ENCODE results near the gene DOCK8.

GRCh38 chr9:259405-260404, 45.0 kb downstream of the DOCK8 start:
- TF ChIP-seq EZH2 (IDR thresholded peaks at IDR 0.05; ENCODE audit: borderline replicate concordance, low read length), result no peak
- TF ChIP-seq, protein P1, sequence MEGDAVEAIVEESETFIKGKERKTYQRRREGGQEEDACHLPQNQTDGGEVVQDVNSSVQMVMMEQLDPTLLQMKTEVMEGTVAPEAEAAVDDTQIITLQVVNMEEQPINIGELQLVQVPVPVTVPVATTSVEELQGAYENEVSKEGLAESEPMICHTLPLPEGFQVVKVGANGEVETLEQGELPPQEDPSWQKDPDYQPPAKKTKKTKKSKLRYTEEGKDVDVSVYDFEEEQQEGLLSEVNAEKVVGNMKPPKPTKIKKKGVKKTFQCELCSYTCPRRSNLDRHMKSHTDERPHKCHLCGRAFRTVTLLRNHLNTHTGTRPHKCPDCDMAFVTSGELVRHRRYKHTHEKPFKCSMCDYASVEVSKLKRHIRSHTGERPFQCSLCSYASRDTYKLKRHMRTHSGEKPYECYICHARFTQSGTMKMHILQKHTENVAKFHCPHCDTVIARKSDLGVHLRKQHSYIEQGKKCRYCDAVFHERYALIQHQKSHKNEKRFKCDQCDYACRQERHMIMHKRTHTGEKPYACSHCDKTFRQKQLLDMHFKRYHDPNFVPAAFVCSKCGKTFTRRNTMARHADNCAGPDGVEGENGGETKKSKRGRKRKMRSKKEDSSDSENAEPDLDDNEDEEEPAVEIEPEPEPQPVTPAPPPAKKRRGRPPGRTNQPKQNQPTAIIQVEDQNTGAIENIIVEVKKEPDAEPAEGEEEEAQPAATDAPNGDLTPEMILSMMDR (IDR thresholded peaks at IDR 0.05; ENCODE audit: low read length), result no peak

Measured in OCI-LY1 (cell line).